ENCODE results near the gene SAC3D1. TPM values are rescaled to one million over a fixed set of nuclear protein-coding genes. Genes with fewer than 3 reads are reported as not detected.

The SAC3D1 gene
- total and polyA plus RNA-seq, 2 of the 4 experiments (the other 2 are of a cell fraction): 2.9 to 13.2 TPM

DNA sequence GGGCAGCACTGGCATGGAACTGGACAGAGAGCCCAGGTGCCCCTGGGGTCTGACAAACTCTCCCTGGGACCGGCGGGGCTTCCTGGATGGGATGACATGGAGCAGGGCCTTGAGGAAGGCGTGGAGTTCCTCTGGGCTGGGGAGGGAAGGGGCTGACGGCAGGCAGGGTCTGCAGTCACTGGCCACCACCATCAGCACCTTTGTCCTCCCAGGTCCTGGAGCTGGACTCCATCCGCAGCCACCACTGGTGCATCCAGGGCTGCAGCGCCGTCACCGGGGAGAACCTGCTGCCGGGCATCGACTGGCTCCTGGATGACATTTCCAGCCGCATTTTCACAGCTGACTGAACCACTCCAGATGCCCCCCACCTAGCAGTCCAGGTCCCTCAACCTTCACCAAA lies 19.5 kb upstream of the SAC3D1 start:
- Histone ChIP-seq H3K4me3 (ENCODE audit: insufficient read depth, low read depth, low read length) (no peak overlapping the region), H2BK5ac (ENCODE audit: low read depth, low read length, poor library complexity, severe bottlenecking) (no peak overlapping the region), H3K18ac (ENCODE audit: low read depth, low read length) (no peak overlapping the region), H4K20me1 (ENCODE audit: insufficient read depth, low read length) (no peaks in the 10 kb centered on the region), H2AFZ (replicated peaks; ENCODE audit: low read length, poor library complexity) (no peak overlapping the region), H3K56ac (ENCODE audit: extremely low read depth, insufficient read depth, low read length) (no peak overlapping the region), H3K9me3 (ENCODE audit: control insufficient read depth, insufficient read depth, low read length) (no peaks in the 10 kb centered on the region), H3K14ac (replicated peaks; ENCODE audit: low read depth, low read length) (no peak overlapping the region), H3K27ac (ENCODE audit: insufficient read depth, low read length) (no peak overlapping the region), H2BK120ac (ENCODE audit: low read depth, low read length) (no peak overlapping the region), H4K5ac (ENCODE audit: low read depth, low read length) (no peak overlapping the region), H3K4me1 (ENCODE audit: control insufficient read depth, insufficient read depth, low read length) (no peaks in the 10 kb centered on the region), H2AK5ac (ENCODE audit: low read depth, low read length) (no peak overlapping the region), H3K79me1 (ENCODE audit: low read depth in 1 of 2, low read length in 2 of 2) (peaks cover 4 to 14% of the 10 kb centered on the region in 2 experiments), H4K8ac (ENCODE audit: low read depth in 2 of 2, low read length in 2 of 2) (no peak overlapping the region), H3K9ac (ENCODE audit: low read depth, low read length) (no peak overlapping the region), H2AK9ac (replicated peaks; ENCODE audit: low read depth, low read length, poor library complexity) (no peak overlapping the region), H4K91ac (ENCODE audit: insufficient read depth, low read depth, low read length) (no peak overlapping the region), H3K4me2 (ENCODE audit: low read depth, low read length) (no peak overlapping the region), H2BK15ac (ENCODE audit: low read depth, low read length) (no peak overlapping the region), H2BK20ac (ENCODE audit: low read depth, low read length) (no peak overlapping the region), H3K9me1 (ENCODE audit: insufficient read depth, low read length) (peaks cover 14% of the 10 kb centered on the region), H3K4ac (ENCODE audit: low read depth, low read length) (no peak overlapping the region), H3K23ac (ENCODE audit: low read depth, low read length) (no peak overlapping the region), H3K36me3 (ENCODE audit: control insufficient read depth, insufficient read depth, low read length) (peaks cover 11% of the 10 kb centered on the region), H3K27me3 (ENCODE audit: control insufficient read depth, insufficient read depth, low read length) (no peaks in the 10 kb centered on the region)
- TF ChIP-seq RCOR1 (IDR thresholded peaks at IDR 0.05; ENCODE audit: insufficient replicate concordance, low read length): no peak
- TF ChIP-seq, protein P1, sequence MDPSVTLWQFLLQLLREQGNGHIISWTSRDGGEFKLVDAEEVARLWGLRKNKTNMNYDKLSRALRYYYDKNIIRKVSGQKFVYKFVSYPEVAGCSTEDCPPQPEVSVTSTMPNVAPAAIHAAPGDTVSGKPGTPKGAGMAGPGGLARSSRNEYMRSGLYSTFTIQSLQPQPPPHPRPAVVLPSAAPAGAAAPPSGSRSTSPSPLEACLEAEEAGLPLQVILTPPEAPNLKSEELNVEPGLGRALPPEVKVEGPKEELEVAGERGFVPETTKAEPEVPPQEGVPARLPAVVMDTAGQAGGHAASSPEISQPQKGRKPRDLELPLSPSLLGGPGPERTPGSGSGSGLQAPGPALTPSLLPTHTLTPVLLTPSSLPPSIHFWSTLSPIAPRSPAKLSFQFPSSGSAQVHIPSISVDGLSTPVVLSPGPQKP (IDR thresholded peaks at IDR 0.05; ENCODE audit: borderline replicate concordance, low read depth, low read length): no peak
- no peak for TF ChIP-seq CEBPB (IDR thresholded peaks at IDR 0.05; ENCODE audit: low read depth, low read length)
- TF ChIP-seq CHD1 (IDR thresholded peaks at IDR 0.05; ENCODE audit: low read depth, low read length): no peak
- no peak for TF ChIP-seq SMC3 (IDR thresholded peaks at IDR 0.05; ENCODE audit: low read depth, low read length)
- TF ChIP-seq, protein P2, sequence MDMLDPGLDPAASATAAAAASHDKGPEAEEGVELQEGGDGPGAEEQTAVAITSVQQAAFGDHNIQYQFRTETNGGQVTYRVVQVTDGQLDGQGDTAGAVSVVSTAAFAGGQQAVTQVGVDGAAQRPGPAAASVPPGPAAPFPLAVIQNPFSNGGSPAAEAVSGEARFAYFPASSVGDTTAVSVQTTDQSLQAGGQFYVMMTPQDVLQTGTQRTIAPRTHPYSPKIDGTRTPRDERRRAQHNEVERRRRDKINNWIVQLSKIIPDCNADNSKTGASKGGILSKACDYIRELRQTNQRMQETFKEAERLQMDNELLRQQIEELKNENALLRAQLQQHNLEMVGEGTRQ (IDR thresholded peaks at IDR 0.05; ENCODE audit: low read depth, low read length): no peak
- TF ChIP-seq MAZ (IDR thresholded peaks at IDR 0.05; ENCODE audit: borderline replicate concordance, low read depth, low read length): no peak
- TF ChIP-seq MXI1 (IDR thresholded peaks at IDR 0.05; ENCODE audit: borderline replicate concordance, low read depth, low read length): no peak
- TF ChIP-seq BHLHE40 (IDR thresholded peaks at IDR 0.05; ENCODE audit: low read depth, low read length): no peak
- no peak for TF ChIP-seq RAD21 (IDR thresholded peaks at IDR 0.05; ENCODE audit: low read length)
- TF ChIP-seq NFE2L2 (IDR thresholded peaks at IDR 0.05; ENCODE audit: low read depth, low read length): no peak
- TF ChIP-seq MAFK (IDR thresholded peaks at IDR 0.05; ENCODE audit: low read depth, low read length): no peak
- no peak for TF ChIP-seq FOS (IDR thresholded peaks at IDR 0.05; ENCODE audit: low read depth, low read length)
- no peak for TF ChIP-seq RFX5 (IDR thresholded peaks at IDR 0.05; ENCODE audit: low read depth, low read length)
- TF ChIP-seq, protein P3, sequence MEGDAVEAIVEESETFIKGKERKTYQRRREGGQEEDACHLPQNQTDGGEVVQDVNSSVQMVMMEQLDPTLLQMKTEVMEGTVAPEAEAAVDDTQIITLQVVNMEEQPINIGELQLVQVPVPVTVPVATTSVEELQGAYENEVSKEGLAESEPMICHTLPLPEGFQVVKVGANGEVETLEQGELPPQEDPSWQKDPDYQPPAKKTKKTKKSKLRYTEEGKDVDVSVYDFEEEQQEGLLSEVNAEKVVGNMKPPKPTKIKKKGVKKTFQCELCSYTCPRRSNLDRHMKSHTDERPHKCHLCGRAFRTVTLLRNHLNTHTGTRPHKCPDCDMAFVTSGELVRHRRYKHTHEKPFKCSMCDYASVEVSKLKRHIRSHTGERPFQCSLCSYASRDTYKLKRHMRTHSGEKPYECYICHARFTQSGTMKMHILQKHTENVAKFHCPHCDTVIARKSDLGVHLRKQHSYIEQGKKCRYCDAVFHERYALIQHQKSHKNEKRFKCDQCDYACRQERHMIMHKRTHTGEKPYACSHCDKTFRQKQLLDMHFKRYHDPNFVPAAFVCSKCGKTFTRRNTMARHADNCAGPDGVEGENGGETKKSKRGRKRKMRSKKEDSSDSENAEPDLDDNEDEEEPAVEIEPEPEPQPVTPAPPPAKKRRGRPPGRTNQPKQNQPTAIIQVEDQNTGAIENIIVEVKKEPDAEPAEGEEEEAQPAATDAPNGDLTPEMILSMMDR (conservative IDR thresholded peaks at IDR 0.05; ENCODE audit: low read depth, low read length): no peak
- TF ChIP-seq POLR2A (IDR thresholded peaks at IDR 0.05; ENCODE audit: low read depth, low read length): no peak
- in situ Hi-C loops (cut with MboI; ENCODE audit: low sequenced_read_pairs) (no loop called here), dilution Hi-C loops (cut with HindIII; ENCODE audit: low sequenced_read_pairs, unreplicated experiment) (no loop called here), intact Hi-C loops (cut with micrococcal nuclease) (no loop called here)
- BruUV-seq (replicated peaks): no TSS peak
- DNase-seq (no peak), ATAC-seq (ENCODE audit: low read depth) (no peak)
- WGBS, 2 experiments (ENCODE audit: extremely low coverage in 2 of 2, insufficient read length in 1 of 2): 80% methylated on average over 1 of the region's 11 CpGs; no CpG with 5 or more reads in 1 of the 2 experiments
- ChIA-PET CTCF (no interaction called here), POLR2A (ENCODE audit: unreplicated experiment) (no interaction called here)
